ENCODE measurements around the gene MTCL1.

Gene MTCL1

GRCh38 chr18:8795586-8796325 is 90.4 kb downstream of the MTCL1 start:
- no peak for DNase-seq

- DNase-seq: no peak
Observed at GRCh38 chr18:8797206-8797605, 91.8 kb downstream of the MTCL1 start.

GRCh38 chr18:8799001-8799400 is 93.6 kb downstream of the MTCL1 start:
- DNase-seq: no peak

- DNase-seq: no peak
Observed at GRCh38 chr18:8799596-8800441, 94.5 kb downstream of the MTCL1 start.

GRCh38 chr18:8800445-8800844 is 95.1 kb downstream of the MTCL1 start:
- DNase-seq: no peak

- DNase-seq: no peak
Observed at GRCh38 chr18:8800876-8801262, 95.5 kb downstream of the MTCL1 start.

- DNase-seq: no peak
Observed at GRCh38 chr18:8801263-8801901, 96.0 kb downstream of the MTCL1 start.

GRCh38 chr18:8802017-8802672 is 96.8 kb downstream of the MTCL1 start:
- DNase-seq: no peak

GRCh38 chr18:8803063-8803795 is 97.9 kb downstream of the MTCL1 start:
- DNase-seq: no peak

- no peak for DNase-seq
Observed at GRCh38 chr18:8803957-8804356, 98.6 kb downstream of the MTCL1 start.

- no peak for DNase-seq
Observed at GRCh38 chr18:8805552-8805951, 100.2 kb downstream of the MTCL1 start.

GRCh38 chr18:8806100-8806797 is 100.9 kb downstream of the MTCL1 start:
- no peak for DNase-seq

GRCh38 chr18:8806798-8807487 is 101.6 kb downstream of the MTCL1 start:
- no peak for DNase-seq

- no peak for DNase-seq
Observed at GRCh38 chr18:8807488-8807805, 102.1 kb downstream of the MTCL1 start.

- no peak for DNase-seq
Observed at GRCh38 chr18:8808001-8808400, 102.6 kb downstream of the MTCL1 start.

GRCh38 chr18:8809514-8809913 is 104.2 kb downstream of the MTCL1 start:
- DNase-seq: no peak

GRCh38 chr18:8810157-8810556 is 104.8 kb downstream of the MTCL1 start:
- no peak for DNase-seq

- no peak for DNase-seq
Observed at GRCh38 chr18:8811115-8811514, 105.8 kb downstream of the MTCL1 start.

- DNase-seq: no peak
Observed at GRCh38 chr18:8812631-8813030, 107.3 kb downstream of the MTCL1 start.

GRCh38 chr18:8813611-8814010 is 108.3 kb downstream of the MTCL1 start:
- no peak for DNase-seq

GRCh38 chr18:8814206-8814605 is 108.8 kb downstream of the MTCL1 start:
- DNase-seq: no peak

All from CD4-positive, alpha-beta T cell treated with Interleukin-15 for 1 hour (primary cell).